Gastrocnemius medialis (tissue), 4 donors: ENCODE results near the gene SPATA2.

Experiments
- POLR2A ChIP-seq, 2 donors: fragments of 450-650 bp; IDR thresholded peaks; one replicate each; pipeline ENCODE4 v1.6.1; 2017; ENCODE audit warnings: antibody characterized with exemption in 2 of 2, mild to moderate bottlenecking in 2 of 2, moderate library complexity in 2 of 2
- TF ChIP-seq, protein P1 (sequence below), 5 experiments: fragments of 450-650 bp in 3 of 5; fragments of 200-600 bp in 2 of 5; sonication (generic) in 2 of 5; IDR thresholded peaks in 4 of 5; conservative IDR thresholded peaks in 1 of 5; 1 replicate in 4 of 5; 2 replicates in 1 of 5; pipeline ENCODE4 v1.5.1; 2016 to 2019; ENCODE audit warnings: antibody characterized with exemption in 5 of 5, mild to moderate bottlenecking in 3 of 5, moderate library complexity in 3 of 5

- TF ChIP-seq, protein P1, sequence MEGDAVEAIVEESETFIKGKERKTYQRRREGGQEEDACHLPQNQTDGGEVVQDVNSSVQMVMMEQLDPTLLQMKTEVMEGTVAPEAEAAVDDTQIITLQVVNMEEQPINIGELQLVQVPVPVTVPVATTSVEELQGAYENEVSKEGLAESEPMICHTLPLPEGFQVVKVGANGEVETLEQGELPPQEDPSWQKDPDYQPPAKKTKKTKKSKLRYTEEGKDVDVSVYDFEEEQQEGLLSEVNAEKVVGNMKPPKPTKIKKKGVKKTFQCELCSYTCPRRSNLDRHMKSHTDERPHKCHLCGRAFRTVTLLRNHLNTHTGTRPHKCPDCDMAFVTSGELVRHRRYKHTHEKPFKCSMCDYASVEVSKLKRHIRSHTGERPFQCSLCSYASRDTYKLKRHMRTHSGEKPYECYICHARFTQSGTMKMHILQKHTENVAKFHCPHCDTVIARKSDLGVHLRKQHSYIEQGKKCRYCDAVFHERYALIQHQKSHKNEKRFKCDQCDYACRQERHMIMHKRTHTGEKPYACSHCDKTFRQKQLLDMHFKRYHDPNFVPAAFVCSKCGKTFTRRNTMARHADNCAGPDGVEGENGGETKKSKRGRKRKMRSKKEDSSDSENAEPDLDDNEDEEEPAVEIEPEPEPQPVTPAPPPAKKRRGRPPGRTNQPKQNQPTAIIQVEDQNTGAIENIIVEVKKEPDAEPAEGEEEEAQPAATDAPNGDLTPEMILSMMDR (IDR thresholded peaks at IDR 0.05 in 4 of 5, conservative IDR thresholded peaks at IDR 0.05 in 1 of 5): no peak
- TF ChIP-seq POLR2A (IDR thresholded peaks at IDR 0.05): no peak
Observed at GRCh38 chr20:49878977-49879376, 36.4 kb downstream of the SPATA2 start.
